Naive thymus-derived CD4-positive, alpha-beta T cell (primary cell): ENCODE data around the gene SLC25A22. TPM values are rescaled to one million over a fixed set of nuclear protein-coding genes. Genes with fewer than 3 reads are reported as not detected.

Experiments used
- ATAC-seq: fragments of 150-1000 bp; cut with Tn5 transposase; 2 replicates; pipeline ENCODE4 v1.10.0; 2021; ENCODE audit warnings: mild to moderate bottlenecking, moderate library complexity
- CTCF ChIA-PET: fragments of 350-600 bp; sonication (Branson Sonifier 250); formaldehyde crosslinking; loops from one replicate; lab custom pipeline; 2021; ENCODE audit warnings: antibody characterized with exemption; lab: Charles Lee
- POLR2A ChIA-PET: fragments of 350-600 bp; sonication (Branson Sonifier 250); formaldehyde crosslinking; loops from one replicate; lab custom pipeline; 2021; ENCODE audit warnings: antibody characterized with exemption, inconsistent platforms; lab: Charles Lee
- DNase-seq, 9 donors: peaks; one replicate each; pipeline versions ENCODE4 v3.0.0 to v3.0.0-alpha.2; 2020 to 2022; ENCODE audit warnings: mixed read lengths in 1 of 9
- H3K27ac ChIP-seq: one replicate; pipeline ENCODE4 v1.7.0; 2013; ENCODE audit warnings: mild to moderate bottlenecking, low read depth, low read length, moderate library complexity
- H3K27me3 ChIP-seq, 2 donors: one replicate each; pipeline ENCODE4 v1.7.0; 2013; ENCODE audit warnings: low read length in 2 of 2, mild to moderate bottlenecking in 2 of 2, moderate library complexity in 2 of 2; ENCODE audit not compliant: control insufficient read depth in 2 of 2, insufficient read depth in 2 of 2
- H3K36me3 ChIP-seq, 3 experiments: 1 replicate in 2 of 3; 2 replicates in 1 of 3; pipeline ENCODE4 v1.7.0; 2013; ENCODE audit warnings: low read length in 3 of 3, mild to moderate bottlenecking in 3 of 3, moderate library complexity in 1 of 3; ENCODE audit not compliant: insufficient read depth in 3 of 3, control insufficient read depth in 2 of 3
- H3K4me1 ChIP-seq, 2 donors: one replicate each; pipeline ENCODE4 v1.7.0; 2013; ENCODE audit warnings: low read length in 2 of 2, mild to moderate bottlenecking in 2 of 2, moderate library complexity in 1 of 2; ENCODE audit not compliant: control insufficient read depth in 2 of 2, insufficient read depth in 2 of 2
- H3K4me3 ChIP-seq: 2 replicates; pipeline ENCODE4 v1.7.0; 2013; ENCODE audit warnings: mild to moderate bottlenecking, low read length
- H3K9me3 ChIP-seq, 3 experiments: 1 replicate in 2 of 3; 2 replicates in 1 of 3; pipeline ENCODE4 v1.7.0; 2013; ENCODE audit warnings: low read length in 3 of 3; ENCODE audit not compliant: control insufficient read depth in 2 of 3
- H3K27ac Mint-ChIP-seq, 9 donors: one replicate each; pipeline ENCODE4 v1.8.0; 2020 to 2022; ENCODE audit warnings: mixed read lengths in 9 of 9, mild to moderate bottlenecking in 8 of 9, moderate library complexity in 5 of 9, inconsistent platforms in 2 of 9
- H3K27me3 Mint-ChIP-seq, 5 donors: one replicate each; pipeline ENCODE4 v1.8.0; 2021 to 2022; ENCODE audit warnings: mixed read lengths in 5 of 5, mild to moderate bottlenecking in 1 of 5
- H3K36me3 Mint-ChIP-seq, 5 donors: one replicate each; pipeline ENCODE4 v1.8.0; 2020 to 2022; ENCODE audit warnings: mixed read lengths in 5 of 5, mild to moderate bottlenecking in 3 of 5, inconsistent platforms in 1 of 5
- H3K4me1 Mint-ChIP-seq, 7 donors: one replicate each; pipeline ENCODE4 v1.8.0; 2020 to 2022; ENCODE audit warnings: mixed read lengths in 7 of 7, mild to moderate bottlenecking in 3 of 7, inconsistent platforms in 1 of 7
- H3K4me3 Mint-ChIP-seq, 10 donors: one replicate each; pipeline ENCODE4 v1.8.0; 2020 to 2022; ENCODE audit warnings: mild to moderate bottlenecking in 10 of 10, mixed read lengths in 10 of 10, moderate library complexity in 6 of 10, inconsistent platforms in 2 of 10
- H3K9me3 Mint-ChIP-seq, 11 donors: one replicate each; pipeline ENCODE4 v1.8.0; 2020 to 2022; ENCODE audit warnings: mixed read lengths in 11 of 11, mild to moderate bottlenecking in 4 of 11, inconsistent platforms in 1 of 11, moderate library complexity in 1 of 11
- intact Hi-C, 2 donors: fragments of 100-400 bp; cut with micrococcal nuclease; formaldehyde crosslinking; loops; one replicate each; pipeline ENCODE4 v1.15.1; 2023
- polyA plus RNA-seq, 2 donors: library from polyadenylated mRNA; unstranded; fragments of 300-500 nt; fragmentation: Illumina TruSeq; gene quantifications; one replicate each; pipeline ENCODE4 v1.2.3, GENCODE V29; 2021
- total RNA-seq, 6 experiments: library from RNA in 5 of 6; stranded (reverse) in 5 of 6; gene quantifications; 1 replicate in 5 of 6; 2 replicates in 1 of 6; pipeline ENCODE4 v1.2.3 and lab custom pipeline; 2021 to 2026

Gene SLC25A22
- total and polyA plus RNA-seq, 7 experiments from 2014 or later, result 6.4 to 58.4 (median 18.9) TPM

GRCh38 chr11:802693-803466, 4.8 kb upstream of the SLC25A22 start:
- H3K27me3 ChIP-seq, result no peaks in the 10 kb centered on the region
- intact Hi-C loops, result no loop called here
- peak overlapping the region in 1 of 9 donors; percentile 32 for H3K27ac Mint-ChIP-seq
- ChIA-PET POLR2A (interaction anchor here (0.8 to 8.5 kb wide), 4 partner anchors 9 to 16 kb away, joined by 3 to 66 read pairs (median 4); partner anchors contain the start of gene PNPLA2), CTCF (no interaction called here)
- H3K27ac ChIP-seq, result no peak overlapping the region
- H3K9me3 Mint-ChIP-seq, result peaks cover 0 to 2% (median 0%) of the 10 kb centered on the region in 11 donors
- no peak overlapping the region for H3K4me3 ChIP-seq
- peaks cover 0 to 15% (median 10%) of the 10 kb centered on the region in 7 donors for H3K4me1 Mint-ChIP-seq
- no peak for ATAC-seq
- DNase-seq, result no peak
- no peaks in the 10 kb centered on the region for H3K9me3 ChIP-seq
- H3K36me3 ChIP-seq, result peaks cover 0 to 32% (median 5%) of the 10 kb centered on the region in 3 experiments
- peak overlapping the region in 4 of 10 donors; percentile 35 to 81 (median 50) for H3K4me3 Mint-ChIP-seq
- H3K27me3 Mint-ChIP-seq, result no peaks in the 10 kb centered on the region
- peaks cover 0 to 4% (median 0%) of the 10 kb centered on the region in 5 donors for H3K36me3 Mint-ChIP-seq
- peaks cover 7 to 18% of the 10 kb centered on the region in 2 donors for H3K4me1 ChIP-seq

- Histone ChIP-seq H3K27me3 (no peaks in the 10 kb centered on the region), H3K4me3 (no peak overlapping the region), H3K4me1 (peaks cover 7 to 19% of the 10 kb centered on the region in 2 donors), H3K27ac (no peak overlapping the region), H3K36me3 (peaks cover 0 to 35% (median 5%) of the 10 kb centered on the region in 3 experiments), H3K9me3 (no peaks in the 10 kb centered on the region)
- Mint-ChIP-seq H3K27ac (no peak overlapping the region), H3K36me3 (peaks cover 0 to 2% (median 0%) of the 10 kb centered on the region in 5 donors), H3K4me3 (no peak overlapping the region), H3K9me3 (no peaks in the 10 kb centered on the region), H3K4me1 (peaks cover 0 to 14% (median 10%) of the 10 kb centered on the region in 7 donors), H3K27me3 (no peaks in the 10 kb centered on the region)
- no peak for DNase-seq
- ATAC-seq, result no peak
- intact Hi-C loops, result no loop called here
- POLR2A ChIA-PET, result interaction anchor here (1.7 to 8.5 kb wide), 2 partner anchors 11 to 17 kb away, joined by 4 to 66 read pairs; partner anchors contain the start of gene PNPLA2
- CTCF ChIA-PET, result interaction anchor here (0.6 kb wide), 1 partner anchor 257 kb away, joined by 3 read pairs; no protein-coding TSS in a partner anchor
Observed at GRCh38 chr11:802018-802617, 4.0 kb upstream of the SLC25A22 start.

- Histone ChIP-seq H3K9me3 (no peaks in the 10 kb centered on the region), H3K4me3 (no peak overlapping the region), H3K27ac (no peak overlapping the region), H3K4me1 (peaks cover 15 to 28% of the 10 kb centered on the region in 2 donors), H3K27me3 (no peaks in the 10 kb centered on the region), H3K36me3 (peaks cover 0 to 35% (median 5%) of the 10 kb centered on the region in 3 experiments)
- intact Hi-C loops, result no loop called here
- H3K36me3 Mint-ChIP-seq, result peaks cover 0 to 2% (median 0%) of the 10 kb centered on the region in 5 donors
- no peak for ATAC-seq
- H3K27ac Mint-ChIP-seq, result peak overlapping the region in 1 of 9 donors; percentile 18
- CTCF ChIA-PET, result no interaction called here
- peak overlapping the region in 3 of 10 donors; percentile 21 to 58 (median 25) for H3K4me3 Mint-ChIP-seq
- no peak for DNase-seq
- peaks cover 0 to 17% (median 13%) of the 10 kb centered on the region in 7 donors for H3K4me1 Mint-ChIP-seq
- H3K9me3 Mint-ChIP-seq, result no peaks in the 10 kb centered on the region
- POLR2A ChIA-PET, result interaction anchor here (1.7 to 8.5 kb wide), 2 partner anchors 10 to 18 kb away, joined by 4 to 66 read pairs; partner anchors contain the start of gene PNPLA2
- H3K27me3 Mint-ChIP-seq, result no peaks in the 10 kb centered on the region
Observed at GRCh38 chr11:801097-801780, 3.2 kb upstream of the SLC25A22 start.

- Histone ChIP-seq H3K4me3 (no peak overlapping the region), H3K9me3 (no peaks in the 10 kb centered on the region), H3K4me1 (peaks cover 17 to 29% of the 10 kb centered on the region in 2 donors), H3K27me3 (no peaks in the 10 kb centered on the region), H3K27ac (no peak overlapping the region), H3K36me3 (peaks cover 0 to 38% (median 5%) of the 10 kb centered on the region in 3 experiments)
- DNase-seq, result no peak
- intact Hi-C loops, result no loop called here
- ChIA-PET CTCF (no interaction called here), POLR2A (interaction anchor here (1.7 to 8.5 kb wide), 2 partner anchors 9 to 19 kb away, joined by 4 to 66 read pairs; partner anchors contain the start of gene PNPLA2)
- no peaks in the 10 kb centered on the region for H3K27me3 Mint-ChIP-seq
- no peak for ATAC-seq
- H3K4me1 Mint-ChIP-seq, result peaks cover 0 to 21% (median 16%) of the 10 kb centered on the region in 7 donors
- H3K9me3 Mint-ChIP-seq, result no peaks in the 10 kb centered on the region
- no peak overlapping the region for H3K27ac Mint-ChIP-seq
- H3K4me3 Mint-ChIP-seq, result peak overlapping the region in 2 of 10 donors; percentile 18 to 25
- peaks cover 0 to 4% (median 0%) of the 10 kb centered on the region in 5 donors for H3K36me3 Mint-ChIP-seq
Observed at GRCh38 chr11:800473-800872, 2.4 kb upstream of the SLC25A22 start.

- H3K27me3 Mint-ChIP-seq, result no peaks in the 10 kb centered on the region
- ChIA-PET CTCF (interaction anchor here (0.8 kb wide), 1 partner anchor 49 kb away, joined by 3 read pairs; no protein-coding TSS in a partner anchor), POLR2A (interaction anchor here (1.2 to 8.5 kb wide), 3 partner anchors 9 to 20 kb away, joined by 3 to 66 read pairs (median 5); partner anchors contain the start of genes PNPLA2 and RPLP2)
- intact Hi-C loops, result loop anchor here (5.0 to 10.0 kb wide), 5 partner anchors 72 to 562 kb away; partner anchors contain the start of genes AP2A2 (in 1 of the 2), LMNTD2 (in 1 of the 2), PSMD13 (in 1 of the 2) and RASSF7 (in 1 of the 2)
- no peaks in the 10 kb centered on the region for H3K9me3 ChIP-seq
- H3K9me3 Mint-ChIP-seq, result no peaks in the 10 kb centered on the region
- peaks cover 21 to 29% of the 10 kb centered on the region in 2 donors for H3K4me1 ChIP-seq
- H3K27me3 ChIP-seq, result no peaks in the 10 kb centered on the region
- no peak for ATAC-seq
- H3K4me3 ChIP-seq, result no peak overlapping the region
- DNase-seq, result no peak
- peak overlapping the region in 1 of 9 donors; percentile 4 for H3K27ac Mint-ChIP-seq
- H3K36me3 Mint-ChIP-seq, result peaks cover 0 to 4% (median 0%) of the 10 kb centered on the region in 5 donors
- H3K4me3 Mint-ChIP-seq, result peak overlapping the region in 2 of 10 donors; percentile 25 to 61
- H3K36me3 ChIP-seq, result peaks cover 0 to 38% (median 5%) of the 10 kb centered on the region in 3 experiments
- H3K27ac ChIP-seq, result no peak overlapping the region
- peaks cover 0 to 21% (median 16%) of the 10 kb centered on the region in 7 donors for H3K4me1 Mint-ChIP-seq
Observed at GRCh38 chr11:799641-800316, 1.7 kb upstream of the SLC25A22 start.
